PC-3 (cell line): ENCODE results near the gene UPB1. TPM values are rescaled to one million over a fixed set of nuclear protein-coding genes. Genes with fewer than 3 reads are reported as not detected.
A peak's percentile ranks its signal among the peaks of the same experiment; 100 is the strongest.

ENCODE experiments used
- ATAC-seq: fragments of 200-7000 bp; cut with Tn5 transposase; 2 replicates; pipeline ENCODE4 v1.9.1; 2020; ENCODE audit warnings: mild to moderate bottlenecking, moderate library complexity
- BruUV-seq: library from RNA; stranded (reverse); fragments of 400-500 nt; replicated peaks from 2 replicates; lab custom pipeline; 2021; lab: Mats Ljungman, UMichigan
- CTCF ChIA-PET: fragments of 300-600 bp; sonication (Branson Sonifier 250); formaldehyde crosslinking; loops from one replicate; lab custom pipeline; 2022; ENCODE audit warnings: antibody characterized with exemption; lab: Charles Lee
- POLR2A ChIA-PET: fragments of 300-600 bp; sonication (Branson Sonifier 250); formaldehyde crosslinking; loops from one replicate; lab custom pipeline; 2022; ENCODE audit warnings: antibody characterized with exemption; ENCODE audit not compliant: unreplicated experiment; lab: Charles Lee
- DNase-seq: peaks from one replicate; pipeline ENCODE4 v3.0.0-alpha.2; 2015
- H2AFZ ChIP-seq: fragments of 300-600 bp; sonication (generic); 2 replicates; pipeline ENCODE4 v1.6.0; 2016; ENCODE audit warnings: antibody characterized with exemption, low read length
- H3F3A ChIP-seq: fragments of 300-600 bp; sonication (generic); one replicate; pipeline ENCODE4 v1.6.0; 2017; ENCODE audit warnings: antibody characterized with exemption, low read length, control low read depth, mild to moderate bottlenecking; ENCODE audit not compliant: unreplicated experiment
- H3K27ac ChIP-seq: fragments of 300-600 bp; sonication (generic); 2 replicates; pipeline ENCODE4 v1.5.1; 2016; ENCODE audit warnings: mild to moderate bottlenecking, low read length
- H3K27me3 ChIP-seq: fragments of 300-600 bp; sonication (generic); 2 replicates; pipeline ENCODE4 v1.6.1; 2016; ENCODE audit warnings: low read length, mixed read lengths
- H3K36me3 ChIP-seq: fragments of 300-600 bp; sonication (generic); 2 replicates; pipeline ENCODE4 v1.6.1; 2016; ENCODE audit warnings: low read depth, mixed run types, low read length, mixed read lengths
- H3K4me1 ChIP-seq: fragments of 300-600 bp; sonication (generic); 2 replicates; pipeline ENCODE4 v1.5.1; 2016; ENCODE audit warnings: low read length; ENCODE audit not compliant: insufficient read depth
- H3K4me2 ChIP-seq: fragments of 300-600 bp; sonication (generic); 2 replicates; pipeline ENCODE4 v1.6.0; 2016; ENCODE audit warnings: low read length
- H3K4me3 ChIP-seq: fragments of 300-600 bp; sonication (generic); 2 replicates; pipeline ENCODE4 v1.5.1; 2016; ENCODE audit warnings: mild to moderate bottlenecking, low read length, mixed read lengths
- H3K79me2 ChIP-seq: fragments of 300-600 bp; sonication (generic); 2 replicates; pipeline ENCODE4 v1.6.1; 2017; ENCODE audit warnings: low read length, mixed read lengths
- H3K9ac ChIP-seq: fragments of 300-600 bp; sonication (generic); 2 replicates; pipeline ENCODE4 v1.6.0; 2016; ENCODE audit warnings: mild to moderate bottlenecking, low read length
- H3K9me2 ChIP-seq: fragments of 300-600 bp; sonication (generic); replicated peaks from 2 replicates; pipeline ENCODE4 v1.6.1; 2016; ENCODE audit warnings: mixed run types, low read length, mixed read lengths
- H3K9me3 ChIP-seq: fragments of 300-600 bp; sonication (generic); 2 replicates; pipeline ENCODE4 v1.6.1; 2016; ENCODE audit warnings: low read length, mixed read lengths
- H4K20me1 ChIP-seq: fragments of 300-600 bp; sonication (generic); 2 replicates; pipeline ENCODE4 v1.6.1; 2016; ENCODE audit warnings: low read length, mixed read lengths
- EZH2 ChIP-seq: fragments of 300-600 bp; sonication (generic); IDR thresholded peaks from one replicate; pipeline ENCODE4 v1.6.1; 2017; ENCODE audit warnings: antibody characterized with exemption, mild to moderate bottlenecking, low read length; ENCODE audit not compliant: unreplicated experiment
- EZH2phosphoT487 ChIP-seq: fragments of 300-600 bp; sonication (generic); IDR thresholded peaks from 2 replicates; pipeline ENCODE4 v1.6.1; 2018; ENCODE audit warnings: mild to moderate bottlenecking, antibody characterized with exemption, low read length, borderline replicate concordance
- intact Hi-C: fragments of 100-400 bp; cut with micrococcal nuclease; formaldehyde crosslinking; loops from 2 replicates; pipeline ENCODE4 v1.9.0; 2023
- total RNA-seq: library from RNA; depleted of rRNA; stranded (reverse); fragments of >200 nt; gene quantifications from 2 replicates; pipeline ENCODE4 v1.2.3, GENCODE V29; 2014
- TF ChIP-seq, protein P1 (sequence below): fragments of 300-600 bp; sonication (generic); conservative IDR thresholded peaks from 2 replicates; pipeline ENCODE4 v1.5.1; 2017; ENCODE audit warnings: antibody characterized with exemption, low read depth, mild to moderate bottlenecking, low read length

The UPB1 gene
- total RNA-seq, 1 experiment from 2014 or later, result 0.29 TPM

- H3K79me2 ChIP-seq, result no peaks in the 10 kb centered on the region
- no peak overlapping the region for H3K4me3 ChIP-seq
- DNase-seq (no peak), ATAC-seq (no peak)
- H3K9me3 ChIP-seq, result no peaks in the 10 kb centered on the region
- no peaks in the 10 kb centered on the region for H4K20me1 ChIP-seq
- no peak overlapping the region for H3K4me2 ChIP-seq
- POLR2A ChIA-PET, result no interaction called here
- no peaks in the 10 kb centered on the region for H3K27me3 ChIP-seq
- TF ChIP-seq EZH2phosphoT487 (no peak), EZH2 (no peak)
- TF ChIP-seq, protein P1, sequence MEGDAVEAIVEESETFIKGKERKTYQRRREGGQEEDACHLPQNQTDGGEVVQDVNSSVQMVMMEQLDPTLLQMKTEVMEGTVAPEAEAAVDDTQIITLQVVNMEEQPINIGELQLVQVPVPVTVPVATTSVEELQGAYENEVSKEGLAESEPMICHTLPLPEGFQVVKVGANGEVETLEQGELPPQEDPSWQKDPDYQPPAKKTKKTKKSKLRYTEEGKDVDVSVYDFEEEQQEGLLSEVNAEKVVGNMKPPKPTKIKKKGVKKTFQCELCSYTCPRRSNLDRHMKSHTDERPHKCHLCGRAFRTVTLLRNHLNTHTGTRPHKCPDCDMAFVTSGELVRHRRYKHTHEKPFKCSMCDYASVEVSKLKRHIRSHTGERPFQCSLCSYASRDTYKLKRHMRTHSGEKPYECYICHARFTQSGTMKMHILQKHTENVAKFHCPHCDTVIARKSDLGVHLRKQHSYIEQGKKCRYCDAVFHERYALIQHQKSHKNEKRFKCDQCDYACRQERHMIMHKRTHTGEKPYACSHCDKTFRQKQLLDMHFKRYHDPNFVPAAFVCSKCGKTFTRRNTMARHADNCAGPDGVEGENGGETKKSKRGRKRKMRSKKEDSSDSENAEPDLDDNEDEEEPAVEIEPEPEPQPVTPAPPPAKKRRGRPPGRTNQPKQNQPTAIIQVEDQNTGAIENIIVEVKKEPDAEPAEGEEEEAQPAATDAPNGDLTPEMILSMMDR, result no peak
- no peak overlapping the region for H2AFZ ChIP-seq
- no peak overlapping the region for H3K9ac ChIP-seq
- no peak overlapping the region for H3K27ac ChIP-seq
- H3K9me2 ChIP-seq, result no peaks in the 10 kb centered on the region
- CTCF ChIA-PET, result no interaction called here
- H3F3A ChIP-seq, result no peaks in the 10 kb centered on the region
- BruUV-seq, result no TSS peak
- intact Hi-C loops, result no loop called here
- no peaks in the 10 kb centered on the region for H3K36me3 ChIP-seq
- H3K4me1 ChIP-seq, result no peaks in the 10 kb centered on the region
Measured at GRCh38 chr22:24523873-24524272, 28.7 kb downstream of the UPB1 start.

DNA sequence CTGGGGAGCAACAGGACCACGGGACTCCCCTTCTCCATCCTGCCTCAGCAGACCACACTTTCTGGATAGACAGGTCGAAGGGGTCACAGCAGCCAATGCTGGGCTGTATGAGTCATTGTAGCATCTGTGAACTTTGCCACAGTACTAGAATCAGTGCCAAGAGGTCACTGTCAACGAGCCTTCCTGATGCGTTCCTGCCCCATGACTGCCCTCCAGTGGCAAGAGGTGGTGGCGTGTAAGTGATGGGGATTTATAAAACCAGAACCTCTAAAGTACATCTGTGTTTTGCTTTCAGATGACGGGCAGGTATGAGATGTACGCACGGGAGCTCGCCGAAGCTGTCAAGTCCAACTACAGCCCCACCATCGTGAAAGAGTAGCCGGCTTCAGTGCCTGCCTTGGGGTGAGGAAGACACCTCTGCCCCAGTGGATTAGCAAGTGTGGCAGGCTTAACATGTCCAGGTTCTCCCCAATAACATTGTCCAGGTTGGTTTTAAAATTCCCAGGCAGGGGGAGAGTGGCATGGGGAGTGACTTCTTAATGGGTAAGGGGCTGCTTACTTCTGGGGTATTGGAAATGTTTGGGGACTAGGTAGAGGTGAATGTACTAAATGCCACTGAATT lies 30.4 kb downstream of the UPB1 start:
- Histone ChIP-seq H3K9ac (no peak overlapping the region), H3F3A (no peaks in the 10 kb centered on the region), H3K4me2 (peak overlapping the region; percentile 48; the same call in 1 of the 2 replicates), H3K9me3 (no peaks in the 10 kb centered on the region), H3K4me1 (no peaks in the 10 kb centered on the region), H3K27ac (no peak overlapping the region), H4K20me1 (no peaks in the 10 kb centered on the region), H3K27me3 (no peaks in the 10 kb centered on the region), H3K79me2 (no peaks in the 10 kb centered on the region), H2AFZ (peak overlapping the region; percentile 73), H3K4me3 (no peak overlapping the region), H3K36me3 (no peaks in the 10 kb centered on the region), H3K9me2 (no peaks in the 10 kb centered on the region)
- ChIA-PET CTCF (interaction anchor here (1.3 kb wide), 1 partner anchor 13 kb away, joined by 3 read pairs; no protein-coding TSS in a partner anchor), POLR2A (no interaction called here)
- intact Hi-C loops, result no loop called here
- ATAC-seq (peak; percentile 68), DNase-seq (peak; percentile 62)
- TF ChIP-seq EZH2phosphoT487, result no peak
- TF ChIP-seq EZH2, result no peak
- TF ChIP-seq, protein P1, result peak; percentile 86
- no TSS peak for BruUV-seq

DNA sequence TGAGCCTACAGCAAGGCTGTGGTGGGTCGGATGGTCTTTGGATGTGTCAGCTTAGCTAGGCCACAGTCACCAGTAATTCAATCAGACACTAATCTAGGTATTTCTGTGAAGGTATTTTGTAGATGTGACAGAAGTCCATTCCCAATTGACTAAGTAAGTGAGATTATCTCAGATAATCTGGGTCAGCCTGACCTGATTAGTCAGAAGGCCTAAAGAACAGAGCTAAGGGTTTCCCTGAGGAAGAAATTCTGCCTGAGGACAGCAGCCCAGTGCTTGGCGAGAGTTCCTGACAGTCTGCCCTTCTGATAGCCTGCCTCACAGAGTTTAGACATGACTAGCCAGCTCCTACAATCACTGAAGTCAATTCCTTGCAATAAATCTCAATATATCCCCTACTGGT lies 31.1 kb downstream of the UPB1 start:
- ChIA-PET POLR2A (no interaction called here), CTCF (interaction anchor here (1.3 kb wide), 1 partner anchor 12 kb away, joined by 3 read pairs; no protein-coding TSS in a partner anchor)
- DNase-seq (no peak), ATAC-seq (no peak)
- no peaks in the 10 kb centered on the region for H3K79me2 ChIP-seq
- BruUV-seq, result no TSS peak
- intact Hi-C loops, result no loop called here
- no peak overlapping the region for H3K4me3 ChIP-seq
- no peaks in the 10 kb centered on the region for H3K36me3 ChIP-seq
- no peak overlapping the region for H3K4me2 ChIP-seq
- H3K27ac ChIP-seq, result no peak overlapping the region
- no peaks in the 10 kb centered on the region for H3K4me1 ChIP-seq
- no peak overlapping the region for H2AFZ ChIP-seq
- H4K20me1 ChIP-seq, result no peaks in the 10 kb centered on the region
- TF ChIP-seq EZH2phosphoT487 (no peak), EZH2 (no peak)
- TF ChIP-seq, protein P1, result no peak
- H3K9ac ChIP-seq, result no peak overlapping the region
- no peaks in the 10 kb centered on the region for H3K9me3 ChIP-seq
- no peaks in the 10 kb centered on the region for H3F3A ChIP-seq
- H3K9me2 ChIP-seq, result no peaks in the 10 kb centered on the region
- no peaks in the 10 kb centered on the region for H3K27me3 ChIP-seq
